Mesothelial cell of epicardium (in vitro differentiated cells): ENCODE results near the gene L3MBTL1. TPM values are rescaled to one million over a fixed set of nuclear protein-coding genes. Genes with fewer than 3 reads are reported as not detected.
"Not testable (repeated sequence)": the region's sequence is repeated elsewhere in the genome, so short reads cannot be mapped to it uniquely, and the experiment has no call there.

Source experiments
- DNase-seq, 2 experiments: peaks; one replicate each; pipeline ENCODE4 v3.0.0; 2021; ENCODE audit warnings: low spot score in 2 of 2; ENCODE audit not compliant: unreplicated experiment in 2 of 2
- H3K27ac Mint-ChIP-seq: 2 replicates; pipeline ENCODE4 v1.8.0; 2021; ENCODE audit warnings: mixed read lengths
- H3K27me3 Mint-ChIP-seq: 2 replicates; pipeline ENCODE4 v1.8.0; 2021; ENCODE audit warnings: low read depth, mixed read lengths
- H3K36me3 Mint-ChIP-seq: 2 replicates; pipeline ENCODE4 v1.8.0; 2021; ENCODE audit warnings: mixed read lengths
- H3K4me1 Mint-ChIP-seq: 2 replicates; pipeline ENCODE4 v1.8.0; 2021; ENCODE audit warnings: mixed read lengths
- H3K4me3 Mint-ChIP-seq: 2 replicates; pipeline ENCODE4 v1.8.0; 2021; ENCODE audit warnings: mild to moderate bottlenecking, moderate library complexity, mixed read lengths
- H3K9me3 Mint-ChIP-seq: 2 replicates; pipeline ENCODE4 v1.8.0; 2021; ENCODE audit warnings: mixed read lengths
- CTCF ChIP-seq: fragments of 200-600 bp; sonication (generic); IDR thresholded peaks from one replicate; pipeline ENCODE4 v1.5.0; 2021; ENCODE audit warnings: antibody characterized with exemption; ENCODE audit not compliant: unreplicated experiment
- total RNA-seq: library from RNA; stranded (reverse); gene quantifications from 3 replicates; pipeline ENCODE4 v1.2.1, GENCODE V29; 2021

The L3MBTL1 gene
- total RNA-seq, 1 donor from 2014 or later, result 46.7 TPM

DNA sequence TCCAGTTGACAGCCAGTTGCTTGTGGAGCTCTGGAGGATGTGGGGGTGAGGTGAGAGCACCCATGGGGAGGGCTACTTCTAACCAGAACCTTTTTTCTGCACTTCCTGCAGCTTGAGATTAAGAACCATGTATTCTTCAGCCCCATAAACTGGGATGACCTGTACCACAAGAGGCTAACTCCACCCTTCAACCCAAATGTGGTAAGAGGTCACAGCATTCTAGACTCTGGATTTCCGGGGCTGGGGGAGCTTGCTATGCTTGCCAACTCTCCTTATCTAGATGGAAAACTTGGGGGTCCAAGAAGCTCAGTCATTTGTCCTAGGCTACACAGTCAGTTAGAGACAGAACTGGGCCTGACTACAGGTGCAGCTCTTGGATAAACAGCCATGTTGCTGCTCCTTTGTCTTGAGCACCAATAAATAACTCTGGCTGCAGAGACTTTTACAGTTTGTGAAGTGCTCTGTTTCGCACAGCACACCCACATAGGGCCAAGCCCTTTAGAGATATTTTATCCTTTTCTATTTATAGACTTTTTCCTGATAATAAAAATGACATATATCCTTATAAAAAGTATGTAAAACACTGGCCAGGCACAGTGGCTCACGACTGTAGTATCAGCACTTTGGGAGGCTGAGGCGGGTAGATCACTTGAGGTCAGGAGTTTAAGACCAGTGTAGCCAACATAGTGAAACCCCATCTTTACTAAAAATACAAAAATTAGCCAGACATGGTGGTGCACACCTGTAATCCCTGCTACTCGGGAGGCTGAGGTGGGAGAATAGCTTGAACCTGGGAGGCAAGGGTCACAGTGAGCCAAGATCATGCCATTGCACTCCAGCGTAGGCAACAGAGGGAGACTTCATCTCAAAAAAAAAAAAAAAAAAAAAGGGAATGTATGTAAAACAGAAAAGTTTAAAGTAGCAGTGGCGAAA lies 72.6 kb downstream of the L3MBTL1 start:
- H3K27ac Mint-ChIP-seq, result no peak overlapping the region
- peaks cover 13% of the 10 kb centered on the region for H3K4me1 Mint-ChIP-seq
- H3K4me3 Mint-ChIP-seq, result no peak overlapping the region
- no peak for TF ChIP-seq CTCF
- no peak for DNase-seq
- no peaks in the 10 kb centered on the region for H3K27me3 Mint-ChIP-seq
- H3K9me3 Mint-ChIP-seq, result no peaks in the 10 kb centered on the region
- no peaks in the 10 kb centered on the region for H3K36me3 Mint-ChIP-seq

GRCh38 chr20:43583133-43583864 lies 75.8 kb downstream of the L3MBTL1 start:
- no peak for DNase-seq
- Mint-ChIP-seq H3K27me3 (no peaks in the 10 kb centered on the region), H3K9me3 (no peaks in the 10 kb centered on the region), H3K4me1 (peaks cover 18% of the 10 kb centered on the region), H3K36me3 (no peaks in the 10 kb centered on the region), H3K27ac (no peak overlapping the region), H3K4me3 (no peak overlapping the region)
- no peak for TF ChIP-seq CTCF

- Mint-ChIP-seq H3K36me3 (no peaks in the 10 kb centered on the region), H3K27me3 (no peaks in the 10 kb centered on the region), H3K27ac (no peak overlapping the region), H3K4me3 (no peak overlapping the region), H3K9me3 (no peaks in the 10 kb centered on the region), H3K4me1 (peaks cover 18% of the 10 kb centered on the region)
- DNase-seq, result no peak
- no peak for TF ChIP-seq CTCF
These were observed 76.5 kb downstream of the L3MBTL1 start for GRCh38 chr20:43583982-43584432.

GRCh38 chr20:43584448-43585136 lies 77.1 kb downstream of the L3MBTL1 start:
- H3K27me3 Mint-ChIP-seq, result no peaks in the 10 kb centered on the region
- H3K36me3 Mint-ChIP-seq, result no peaks in the 10 kb centered on the region
- TF ChIP-seq CTCF, result no peak
- peaks cover 18% of the 10 kb centered on the region for H3K4me1 Mint-ChIP-seq
- peak overlapping the region; percentile 38 for H3K27ac Mint-ChIP-seq
- no peaks in the 10 kb centered on the region for H3K9me3 Mint-ChIP-seq
- no peak overlapping the region for H3K4me3 Mint-ChIP-seq
- DNase-seq, result no peak

- no peak for DNase-seq
- H3K4me3 Mint-ChIP-seq, result no peak overlapping the region
These were observed 79.1 kb downstream of the L3MBTL1 start for GRCh38 chr20:43586641-43587040.

DNA sequence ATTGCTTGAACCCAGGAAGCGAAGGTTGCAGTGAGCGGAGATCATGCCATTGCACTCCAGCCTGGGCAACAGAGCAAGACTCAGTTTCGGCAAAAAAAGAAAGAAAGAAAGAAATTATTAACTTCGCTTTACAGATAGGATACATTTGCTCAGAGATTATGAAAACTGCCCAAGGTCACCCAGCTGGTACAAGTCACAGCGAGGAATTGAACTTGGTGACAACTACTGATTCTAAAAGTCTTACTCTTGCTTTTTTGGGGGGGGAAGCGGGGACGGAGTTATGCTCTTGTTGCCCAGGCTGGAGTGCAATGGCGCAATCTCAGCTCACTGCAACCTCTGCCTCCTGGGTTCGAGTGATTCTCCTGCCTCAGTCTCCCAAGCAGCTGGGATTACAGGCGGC lies 81.0 kb downstream of the L3MBTL1 start:
- H3K36me3 Mint-ChIP-seq, DNase-seq, H3K4me3 Mint-ChIP-seq, H3K9me3 Mint-ChIP-seq, H3K27me3 Mint-ChIP-seq: not testable (repeated sequence)
- Mint-ChIP-seq H3K4me1 (peaks cover 36% of the 10 kb centered on the region), H3K27ac (peak overlapping the region; percentile 11)

More at GRCh38 chr20:43586641-43587040, 79.1 kb downstream of the L3MBTL1 start:
- H3K4me1 Mint-ChIP-seq, result peaks cover 32% of the 10 kb centered on the region
- H3K27ac Mint-ChIP-seq, result no peak overlapping the region
- H3K9me3 Mint-ChIP-seq, result no peaks in the 10 kb centered on the region
- TF ChIP-seq CTCF, result no peak
- no peaks in the 10 kb centered on the region for H3K27me3 Mint-ChIP-seq
- H3K36me3 Mint-ChIP-seq, result no peaks in the 10 kb centered on the region
